ENCODE measurements around the gene PDHB.

DNA sequence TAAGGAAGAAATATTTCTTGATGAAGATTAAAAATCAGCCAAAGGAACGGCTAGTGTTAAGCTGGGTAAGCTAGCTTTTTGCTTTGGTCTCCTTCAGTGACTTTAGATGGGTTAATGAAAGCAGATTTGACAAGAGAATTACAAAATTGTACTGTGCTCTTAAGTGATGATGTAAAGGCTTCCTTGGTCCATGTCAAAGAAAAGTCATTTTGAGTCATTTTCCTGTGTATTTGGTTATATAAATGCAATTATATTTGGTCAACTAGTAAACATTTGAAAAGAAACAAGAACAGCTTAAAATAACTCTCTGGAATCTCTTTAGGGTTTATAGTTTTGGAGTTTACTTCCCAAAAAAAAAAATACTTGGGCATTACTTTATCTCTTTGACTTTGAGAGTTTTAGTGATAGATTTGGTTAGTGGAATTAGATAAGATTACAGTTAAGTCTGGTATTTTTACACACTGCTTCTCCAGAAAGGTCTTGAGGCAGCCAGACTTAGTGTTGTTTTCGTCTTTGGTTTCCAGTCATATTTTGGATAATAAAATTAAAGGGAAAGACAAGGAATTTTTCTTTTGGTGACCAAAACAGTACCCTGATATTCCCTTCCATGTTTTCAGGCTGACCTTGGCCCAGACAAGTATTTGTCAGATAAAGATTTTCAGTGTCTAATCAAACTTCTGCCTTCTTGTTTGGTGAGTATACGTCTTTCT is 42.3 kb downstream of the PDHB start:
- no peak for TF ChIP-seq EZH2phosphoT487 (IDR thresholded peaks at IDR 0.05; ENCODE audit: borderline replicate concordance, low read depth, low read length)
- TF ChIP-seq, protein P1, sequence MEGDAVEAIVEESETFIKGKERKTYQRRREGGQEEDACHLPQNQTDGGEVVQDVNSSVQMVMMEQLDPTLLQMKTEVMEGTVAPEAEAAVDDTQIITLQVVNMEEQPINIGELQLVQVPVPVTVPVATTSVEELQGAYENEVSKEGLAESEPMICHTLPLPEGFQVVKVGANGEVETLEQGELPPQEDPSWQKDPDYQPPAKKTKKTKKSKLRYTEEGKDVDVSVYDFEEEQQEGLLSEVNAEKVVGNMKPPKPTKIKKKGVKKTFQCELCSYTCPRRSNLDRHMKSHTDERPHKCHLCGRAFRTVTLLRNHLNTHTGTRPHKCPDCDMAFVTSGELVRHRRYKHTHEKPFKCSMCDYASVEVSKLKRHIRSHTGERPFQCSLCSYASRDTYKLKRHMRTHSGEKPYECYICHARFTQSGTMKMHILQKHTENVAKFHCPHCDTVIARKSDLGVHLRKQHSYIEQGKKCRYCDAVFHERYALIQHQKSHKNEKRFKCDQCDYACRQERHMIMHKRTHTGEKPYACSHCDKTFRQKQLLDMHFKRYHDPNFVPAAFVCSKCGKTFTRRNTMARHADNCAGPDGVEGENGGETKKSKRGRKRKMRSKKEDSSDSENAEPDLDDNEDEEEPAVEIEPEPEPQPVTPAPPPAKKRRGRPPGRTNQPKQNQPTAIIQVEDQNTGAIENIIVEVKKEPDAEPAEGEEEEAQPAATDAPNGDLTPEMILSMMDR (conservative IDR thresholded peaks at IDR 0.05; ENCODE audit: low read length) = no peak
